GM15510 (cell line): ENCODE results near the gene HIP1.

ENCODE experiments used
- POLR2A ChIP-seq: IDR thresholded peaks from 3 replicates; pipeline ENCODE4 v1.6.1; 2011; ENCODE audit warnings: borderline replicate concordance; ENCODE audit not compliant: insufficient read length; ENCODE audit errors: extremely low read depth

Gene HIP1

GRCh38 chr7:75656740-75657139, 82.0 kb downstream of the HIP1 start:
- no peak for TF ChIP-seq POLR2A

GRCh38 chr7:75655536-75655935, 83.2 kb downstream of the HIP1 start:
- no peak for TF ChIP-seq POLR2A

- TF ChIP-seq POLR2A: no peak
Observed at GRCh38 chr7:75654855-75655254, 83.9 kb downstream of the HIP1 start.

- no peak for TF ChIP-seq POLR2A
Observed at GRCh38 chr7:75653651-75654050, 85.1 kb downstream of the HIP1 start.

- no peak for TF ChIP-seq POLR2A
Observed at GRCh38 chr7:75652788-75653187, 86.0 kb downstream of the HIP1 start.

GRCh38 chr7:75650681-75651080, 88.1 kb downstream of the HIP1 start:
- no peak for TF ChIP-seq POLR2A

GRCh38 chr7:75650062-75650461, 88.7 kb downstream of the HIP1 start:
- TF ChIP-seq POLR2A: no peak

- no peak for TF ChIP-seq POLR2A
Observed at GRCh38 chr7:75649462-75649861, 89.3 kb downstream of the HIP1 start.

- TF ChIP-seq POLR2A: no peak
Observed at GRCh38 chr7:75647709-75648438, 90.9 kb downstream of the HIP1 start.

GRCh38 chr7:75646571-75647102, 92.1 kb downstream of the HIP1 start:
- TF ChIP-seq POLR2A: no peak

GRCh38 chr7:75645570-75645969, 93.2 kb downstream of the HIP1 start:
- no peak for TF ChIP-seq POLR2A

- no peak for TF ChIP-seq POLR2A
Observed at GRCh38 chr7:75644589-75644988, 94.2 kb downstream of the HIP1 start.

- TF ChIP-seq POLR2A: no peak
Observed at GRCh38 chr7:75642810-75643486, 95.8 kb downstream of the HIP1 start.

- TF ChIP-seq POLR2A: no peak
Observed at GRCh38 chr7:75640201-75640600, 98.5 kb downstream of the HIP1 start.

GRCh38 chr7:75639886-75640190, 98.9 kb downstream of the HIP1 start:
- TF ChIP-seq POLR2A: no peak
